Measurements from ENCODE around the gene RBM19.

Gene RBM19

DNA sequence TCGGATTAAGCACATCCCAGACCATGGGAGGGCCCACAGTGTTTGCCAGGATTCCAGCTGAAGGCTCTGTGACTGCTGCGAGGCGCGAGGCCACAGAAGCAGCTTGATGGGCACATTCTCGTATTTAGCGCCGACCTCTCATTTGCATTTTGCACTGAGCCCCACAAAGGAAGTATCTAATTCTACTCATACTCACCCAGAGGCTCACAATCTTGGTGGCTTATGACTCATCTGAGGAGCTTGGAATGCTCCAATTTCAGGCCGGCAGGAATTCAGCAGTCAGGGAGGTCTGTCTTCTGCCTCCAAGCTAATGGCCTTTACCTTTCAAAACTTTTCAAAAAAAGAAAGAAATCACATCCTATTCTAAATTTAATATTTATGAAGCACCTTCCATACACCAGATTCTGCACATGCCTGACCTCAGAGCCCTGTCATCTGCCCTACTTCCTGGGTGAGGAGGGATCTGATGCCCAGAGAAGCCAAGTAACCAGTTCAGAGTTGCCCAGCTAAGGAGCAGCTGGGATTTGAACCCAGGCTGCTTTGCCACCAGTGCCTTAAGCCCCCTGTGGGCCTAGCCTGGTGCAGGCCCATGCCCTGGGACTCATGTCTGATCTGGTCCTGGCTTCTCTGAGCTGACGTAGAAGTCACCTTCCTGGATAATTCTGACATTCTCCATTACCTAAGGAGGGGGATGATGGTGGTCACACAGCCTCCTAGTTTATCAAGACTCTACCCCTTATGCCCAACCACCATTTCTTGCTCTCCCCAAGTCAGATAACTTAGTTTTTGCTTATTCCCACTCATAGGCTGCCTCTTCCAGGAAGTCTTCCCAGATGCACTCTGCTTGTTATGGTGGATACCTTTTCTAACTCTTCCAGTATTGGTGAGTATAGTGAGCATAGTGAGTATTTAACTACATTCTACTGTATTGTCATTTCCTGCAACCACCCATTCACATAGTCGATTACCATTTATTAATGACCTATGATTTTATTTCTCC is 198.9 kb downstream of the RBM19 start:
- DNase-seq = no peak
